Measurements from ENCODE around the gene KIAA0319L.

KIAA0319L gene

DNA sequence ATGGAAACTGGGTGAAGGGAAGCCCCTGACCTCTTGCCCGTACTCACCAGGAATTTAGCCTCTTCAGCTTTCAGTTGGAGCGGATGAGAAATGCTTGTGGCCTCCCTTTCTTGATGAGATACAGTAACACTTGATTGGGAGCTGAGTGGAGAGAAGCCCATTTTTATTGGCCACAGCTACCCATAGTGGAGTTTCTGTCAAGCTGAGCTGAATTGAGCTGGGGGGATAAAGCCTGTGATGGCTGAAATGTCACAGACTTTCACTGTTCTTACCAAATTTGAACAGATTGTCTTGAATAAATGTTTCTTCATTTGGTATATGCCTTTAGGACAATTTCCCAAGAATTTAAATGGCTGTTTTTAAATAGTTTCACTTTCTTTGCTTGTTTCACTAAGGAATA lies 162.8 kb downstream of the KIAA0319L start:
- DNase-seq (ENCODE audit: low read depth in 1 of 2, low spot score in 1 of 2) = no peak

DNA sequence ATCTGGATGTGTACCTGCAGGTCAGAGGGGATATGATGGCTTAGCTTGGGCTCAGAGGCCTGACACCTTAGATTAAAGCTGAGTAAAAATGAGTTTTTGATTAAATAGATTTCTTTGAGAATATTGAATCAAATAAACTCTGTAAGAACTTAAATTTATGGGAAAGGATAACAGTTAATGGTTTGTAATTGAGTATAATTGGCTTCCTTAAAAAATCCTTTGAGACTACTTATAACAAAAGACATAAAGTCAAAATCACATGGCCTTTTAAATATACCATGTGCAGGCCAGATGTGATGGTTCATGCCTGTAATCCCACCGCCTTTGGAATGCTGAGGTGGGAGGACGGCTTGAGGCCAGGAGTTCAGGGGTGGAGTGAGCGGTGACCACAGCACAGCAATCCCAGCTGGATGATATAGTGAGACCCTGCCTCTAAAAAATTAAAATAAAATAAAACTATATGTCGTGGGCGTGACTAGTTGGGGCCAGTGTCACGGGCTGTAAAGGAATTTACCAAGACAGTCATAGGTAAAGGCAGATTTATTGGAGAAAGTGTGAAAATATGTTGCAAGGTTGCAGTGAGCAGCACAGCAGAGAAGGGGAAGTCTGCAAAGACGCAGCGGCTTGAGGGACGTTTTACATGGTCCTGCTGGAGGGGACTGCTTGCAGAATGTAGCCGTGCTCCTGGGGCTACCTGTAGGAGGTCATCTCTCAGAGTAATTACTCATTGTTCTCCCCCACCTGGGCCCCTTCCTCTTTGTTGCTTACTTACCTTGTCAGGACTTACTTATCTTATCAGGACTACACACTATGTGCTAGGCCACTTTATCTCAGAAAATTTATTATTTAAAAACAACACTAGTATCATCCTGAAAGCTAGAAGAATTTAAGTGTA lies 166.4 kb downstream of the KIAA0319L start:
- DNase-seq (ENCODE audit: low read depth in 1 of 2, low spot score in 1 of 2) = no peak

DNA sequence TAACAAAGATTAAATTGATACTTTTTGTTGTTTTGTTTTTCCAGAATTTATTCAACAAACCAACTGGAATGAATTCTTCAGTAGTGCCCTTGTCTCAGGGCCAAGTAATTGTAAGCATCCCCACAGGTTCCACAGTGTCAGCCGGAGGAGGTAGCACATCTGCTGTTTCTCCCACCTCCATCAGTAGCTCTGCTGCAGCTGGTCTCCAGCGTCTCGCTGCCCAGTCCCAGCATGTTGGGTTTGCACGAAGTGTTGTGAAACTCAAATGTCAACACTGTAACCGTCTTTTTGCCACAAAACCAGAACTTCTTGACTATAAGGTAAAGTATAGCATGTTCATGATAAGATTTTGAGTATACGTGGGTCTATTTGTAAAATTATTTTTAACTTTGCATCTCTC lies 170.2 kb downstream of the KIAA0319L start:
- DNase-seq (ENCODE audit: low read depth in 1 of 2, low spot score in 1 of 2) = no peak

DNA sequence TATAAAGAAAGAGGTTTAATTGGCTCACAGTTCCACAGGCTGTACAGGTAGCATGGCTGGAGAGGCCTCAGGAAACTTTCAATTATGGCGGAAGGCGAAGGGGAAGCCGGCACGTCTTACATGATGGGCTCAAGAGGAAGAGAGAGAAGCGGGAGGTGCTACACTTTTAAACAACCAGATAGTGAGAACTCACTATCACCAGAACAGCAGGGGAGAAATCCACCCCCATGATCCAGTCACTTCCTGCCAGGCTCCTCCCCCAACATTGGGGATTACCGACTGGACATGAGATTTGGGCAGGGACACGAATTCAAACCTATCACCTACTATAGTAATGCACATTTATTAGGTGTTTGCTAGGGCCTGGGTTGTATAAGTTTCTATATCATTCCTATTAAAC lies 170.9 kb downstream of the KIAA0319L start:
- DNase-seq (ENCODE audit: low read depth in 1 of 2, low spot score in 1 of 2) = no peak
